K562 (cell line): ENCODE data around the gene PRTFDC1.

Experiments used
- ATF4 ChIP-seq: fragments of 450-650 bp; formaldehyde crosslinking; IDR thresholded peaks from 2 replicates; pipeline ENCODE4 v1.4.0; 2022; ENCODE audit warnings: mild to moderate bottlenecking, moderate library complexity
- CC2D1A ChIP-seq: fragments of 450-650 bp; IDR thresholded peaks from 2 replicates; pipeline ENCODE4 v1.6.1; 2017; ENCODE audit warnings: mild to moderate bottlenecking
- CTCF ChIP-seq, 3 experiments: IDR thresholded peaks in 2 of 3; conservative IDR thresholded peaks in 1 of 3; 2 replicates each; pipeline ENCODE4 v1.5.1; 2011 to 2012; ENCODE audit warnings: low read length in 3 of 3, mild to moderate bottlenecking in 3 of 3, control low read depth in 2 of 3, improper control_type of control experiment in 1 of 3, inconsistent platforms in 1 of 3, low read depth in 1 of 3, mixed read lengths in 1 of 3, moderate library complexity in 1 of 3; ENCODE audit not compliant: insufficient read depth in 2 of 3
- EP300 ChIP-seq: IDR thresholded peaks from 2 replicates; pipeline ENCODE4 v1.6.1; 2012; ENCODE audit warnings: low read length, improper control_type of control experiment
- KDM2B ChIP-seq: fragments of 250-450 bp; sonication (Bioruptor Pico); IDR thresholded peaks from 2 replicates; pipeline ENCODE4 v1.8.0; 2021; ENCODE audit warnings: mild to moderate bottlenecking, moderate library complexity
- POLR2A ChIP-seq: fragments of 450-650 bp; conservative IDR thresholded peaks from 2 replicates; pipeline ENCODE4 v1.6.1; 2016
- SIN3A ChIP-seq, 2 experiments: fragments of 150-350 bp in 1 of 2; IDR thresholded peaks; 2 replicates each; pipeline ENCODE4 v1.6.1; 2011 to 2016; ENCODE audit warnings: borderline replicate concordance in 2 of 2, low read depth in 2 of 2, low read length in 2 of 2, mild to moderate bottlenecking in 2 of 2, moderate library complexity in 2 of 2; ENCODE audit not compliant: control insufficient read depth in 1 of 2
- SREBF2 ChIP-seq: sonication (generic); formaldehyde crosslinking; IDR thresholded peaks from 2 replicates; pipeline ENCODE4 v1.4.0; 2020; ENCODE audit warnings: mild to moderate bottlenecking, missing genetic modification reagents
- TAF9B ChIP-seq: fragments of 450-650 bp; IDR thresholded peaks from 2 replicates; pipeline ENCODE4 v1.6.1; 2018; ENCODE audit warnings: mild to moderate bottlenecking; ENCODE audit not compliant: partially characterized antibody
- ZNF121 ChIP-seq: sonication (generic); formaldehyde crosslinking; conservative IDR thresholded peaks from 2 replicates; pipeline ENCODE4 v1.8.0; 2022; ENCODE audit warnings: missing genetic modification reagents
- ZNF780A ChIP-seq: fragments of 250-450 bp; sonication (Bioruptor Pico); IDR thresholded peaks from 2 replicates; pipeline ENCODE4 v1.5.0; 2021; ENCODE audit warnings: mild to moderate bottlenecking
- TF ChIP-seq, protein P1 (sequence below): fragments of 250-450 bp; sonication (Bioruptor Pico); IDR thresholded peaks from 2 replicates; pipeline ENCODE4 v1.8.0; 2022; ENCODE audit warnings: moderate library complexity, mild to moderate bottlenecking, inconsistent platforms

- TF ChIP-seq POLR2A = no peak
- no peak for TF ChIP-seq CC2D1A
- TF ChIP-seq SREBF2 (CRISPR knock-in tag) = no peak
- no peak for TF ChIP-seq CTCF (IDR thresholded peaks at IDR 0.05 in 2 of 3, conservative IDR thresholded peaks at IDR 0.05 in 1 of 3; ENCODE audit: insufficient read depth in 2 of 3, low read depth in 1 of 3, low read length in 3 of 3)
- no peak for TF ChIP-seq EP300
- no peak for TF ChIP-seq ATF4 (CRISPR knock-in tag)
- TF ChIP-seq KDM2B (CRISPR knock-in tag) = no peak
- no peak for TF ChIP-seq SIN3A (IDR thresholded peaks at IDR 0.05; ENCODE audit: borderline replicate concordance in 2 of 2, control insufficient read depth in 1 of 2, low read depth in 2 of 2, low read length in 2 of 2)
- no peak for TF ChIP-seq ZNF121 (CRISPR knock-in tag)
- no peak for TF ChIP-seq ZNF780A (CRISPR knock-in tag)
- TF ChIP-seq TAF9B = no peak
- TF ChIP-seq, protein P1, sequence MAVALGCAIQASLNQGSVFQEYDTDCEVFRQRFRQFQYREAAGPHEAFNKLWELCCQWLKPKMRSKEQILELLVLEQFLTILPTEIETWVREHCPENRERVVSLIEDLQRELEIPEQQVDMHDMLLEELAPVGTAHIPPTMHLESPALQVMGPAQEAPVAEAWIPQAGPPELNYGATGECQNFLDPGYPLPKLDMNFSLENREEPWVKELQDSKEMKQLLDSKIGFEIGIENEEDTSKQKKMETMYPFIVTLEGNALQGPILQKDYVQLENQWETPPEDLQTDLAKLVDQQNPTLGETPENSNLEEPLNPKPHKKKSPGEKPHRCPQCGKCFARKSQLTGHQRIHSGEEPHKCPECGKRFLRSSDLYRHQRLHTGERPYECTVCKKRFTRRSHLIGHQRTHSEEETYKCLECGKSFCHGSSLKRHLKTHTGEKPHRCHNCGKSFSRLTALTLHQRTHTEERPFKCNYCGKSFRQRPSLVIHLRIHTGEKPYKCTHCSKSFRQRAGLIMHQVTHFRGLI (CRISPR knock-in tag) = no peak
Observed at GRCh38 chr10:24858288-24859270, 93.8 kb downstream of the PRTFDC1 start.
